MM.1S (cell line): ENCODE measurements around the gene ZFYVE21.

ENCODE experiments used
- DNase-seq: peaks from one replicate; pipeline ENCODE4 v3.0.0-alpha.2; 2015
- H2AFZ ChIP-seq: fragments of 300-600 bp; sonication (generic); 2 replicates; pipeline ENCODE4 v1.6.0; 2016; ENCODE audit warnings: antibody characterized with exemption, low read length
- H3F3A ChIP-seq: fragments of 300-600 bp; sonication (generic); 2 replicates; pipeline ENCODE4 v1.6.1; 2016; ENCODE audit warnings: mild to moderate bottlenecking, antibody characterized with exemption, low read length, moderate library complexity, mixed read lengths; ENCODE audit not compliant: insufficient read depth
- H3K27ac ChIP-seq: fragments of 300-600 bp; sonication (generic); 2 replicates; pipeline ENCODE4 v1.5.1; 2016; ENCODE audit warnings: mild to moderate bottlenecking, low read length
- H3K27me3 ChIP-seq: fragments of 300-600 bp; sonication (generic); replicated peaks from 2 replicates; pipeline ENCODE4 v1.6.0; 2016; ENCODE audit warnings: low read length; ENCODE audit not compliant: insufficient read depth
- H3K36me3 ChIP-seq: fragments of 300-600 bp; sonication (generic); replicated peaks from 2 replicates; pipeline ENCODE4 v1.6.1; 2016; ENCODE audit warnings: mild to moderate bottlenecking, low read length, mixed read lengths; ENCODE audit not compliant: insufficient read depth
- H3K4me1 ChIP-seq: fragments of 300-600 bp; sonication (generic); 2 replicates; pipeline ENCODE4 v1.6.1; 2016; ENCODE audit warnings: low read length, mixed read lengths
- H3K4me2 ChIP-seq: fragments of 300-600 bp; sonication (generic); 2 replicates; pipeline ENCODE4 v1.6.0; 2016; ENCODE audit warnings: low read depth, low read length
- H3K4me3 ChIP-seq: fragments of 300-600 bp; sonication (generic); 2 replicates; pipeline ENCODE4 v1.5.1; 2016; ENCODE audit warnings: low read length, mixed read lengths
- H3K79me2 ChIP-seq: fragments of 300-600 bp; sonication (generic); 2 replicates; pipeline ENCODE4 v1.6.1; 2016; ENCODE audit warnings: mixed run types, low read length, mixed read lengths
- H3K9ac ChIP-seq: fragments of 300-600 bp; sonication (generic); 2 replicates; pipeline ENCODE4 v1.6.1; 2016; ENCODE audit warnings: low read length, mixed read lengths
- H3K9me2 ChIP-seq: fragments of 300-600 bp; sonication (generic); replicated peaks from 2 replicates; pipeline ENCODE4 v1.6.1; 2016; ENCODE audit warnings: mild to moderate bottlenecking, low read length, mixed read lengths; ENCODE audit not compliant: insufficient read depth
- H3K9me3 ChIP-seq: fragments of 300-600 bp; sonication (generic); replicated peaks from 2 replicates; pipeline ENCODE4 v1.6.1; 2016; ENCODE audit warnings: mild to moderate bottlenecking, low read length, mixed read lengths; ENCODE audit not compliant: insufficient read depth
- H4K20me1 ChIP-seq: fragments of 300-600 bp; sonication (generic); 2 replicates; pipeline ENCODE4 v1.6.1; 2016; ENCODE audit warnings: mild to moderate bottlenecking, low read length, moderate library complexity, mixed read lengths; ENCODE audit not compliant: insufficient read depth
- CTCF ChIP-seq: fragments of 300-600 bp; sonication (generic); IDR thresholded peaks from 2 replicates; pipeline ENCODE4 v1.5.1; 2016; ENCODE audit warnings: antibody characterized with exemption, low read length, mixed read lengths
- EZH2 ChIP-seq: fragments of 300-600 bp; sonication (generic); optimal IDR thresholded peaks from 2 replicates; pipeline ENCODE3; 2017; ENCODE audit warnings: low read depth, mild to moderate bottlenecking, antibody characterized with exemption, low read length, mixed read lengths
- EZH2phosphoT487 ChIP-seq: fragments of 300-600 bp; sonication (generic); IDR thresholded peaks from 2 replicates; pipeline ENCODE4 v1.6.1; 2018; ENCODE audit warnings: antibody characterized with exemption, low read length

Gene ZFYVE21

GRCh38 chr14:103728141-103728540 is 12.5 kb downstream of the ZFYVE21 start:
- H3K9me3 ChIP-seq, result no peaks in the 10 kb centered on the region
- H2AFZ ChIP-seq, result no peak overlapping the region
- H3K4me1 ChIP-seq, result no peaks in the 10 kb centered on the region
- TF ChIP-seq EZH2phosphoT487 (no peak), CTCF (no peak), EZH2 (no peak)
- no peak overlapping the region for H3K4me3 ChIP-seq
- H3K27me3 ChIP-seq, result no peaks in the 10 kb centered on the region
- no peak overlapping the region for H3K27ac ChIP-seq
- H3K79me2 ChIP-seq, result no peaks in the 10 kb centered on the region
- no peaks in the 10 kb centered on the region for H3K36me3 ChIP-seq
- no peaks in the 10 kb centered on the region for H3F3A ChIP-seq
- DNase-seq, result no peak
- no peak overlapping the region for H3K9ac ChIP-seq
- H3K9me2 ChIP-seq, result no peaks in the 10 kb centered on the region
- H3K4me2 ChIP-seq, result no peak overlapping the region
- no peaks in the 10 kb centered on the region for H4K20me1 ChIP-seq

- Histone ChIP-seq H3K4me2 (no peak overlapping the region), H3K4me3 (no peak overlapping the region), H3K27ac (no peak overlapping the region), H4K20me1 (no peaks in the 10 kb centered on the region), H3K9me3 (no peaks in the 10 kb centered on the region), H3F3A (no peaks in the 10 kb centered on the region), H3K79me2 (no peaks in the 10 kb centered on the region), H2AFZ (no peak overlapping the region), H3K27me3 (no peaks in the 10 kb centered on the region), H3K9ac (no peak overlapping the region), H3K36me3 (no peaks in the 10 kb centered on the region), H3K9me2 (no peaks in the 10 kb centered on the region), H3K4me1 (no peaks in the 10 kb centered on the region)
- DNase-seq, result no peak
- TF ChIP-seq CTCF (no peak), EZH2 (no peak), EZH2phosphoT487 (no peak)
Measured at GRCh38 chr14:103728721-103729120, 13.1 kb downstream of the ZFYVE21 start.

- no peaks in the 10 kb centered on the region for H3K27me3 ChIP-seq
- H3K36me3 ChIP-seq, result no peaks in the 10 kb centered on the region
- H3K79me2 ChIP-seq, result no peaks in the 10 kb centered on the region
- TF ChIP-seq CTCF (no peak), EZH2 (no peak), EZH2phosphoT487 (no peak)
- no peak overlapping the region for H3K9ac ChIP-seq
- no peak overlapping the region for H3K27ac ChIP-seq
- H3K4me2 ChIP-seq, result no peak overlapping the region
- no peak overlapping the region for H3K4me3 ChIP-seq
- H3F3A ChIP-seq, result no peaks in the 10 kb centered on the region
- no peaks in the 10 kb centered on the region for H3K4me1 ChIP-seq
- DNase-seq, result no peak
- no peaks in the 10 kb centered on the region for H3K9me2 ChIP-seq
- no peaks in the 10 kb centered on the region for H3K9me3 ChIP-seq
- H4K20me1 ChIP-seq, result no peaks in the 10 kb centered on the region
- no peak overlapping the region for H2AFZ ChIP-seq
Measured at GRCh38 chr14:103729496-103730448, 14.2 kb downstream of the ZFYVE21 start.
